Astrocyte of the hippocampus (primary cell): ENCODE measurements around the gene CSRNP2.

Experiments
- DNase-seq: peaks from one replicate; pipeline ENCODE4 v3.0.0; 2011; ENCODE audit warnings: low read depth, low spot score

The CSRNP2 gene

GRCh38 chr12:51077930-51078329, 5.5 kb downstream of the CSRNP2 start:
- DNase-seq = peak; percentile 79

GRCh38 chr12:51076236-51076930, 7.0 kb downstream of the CSRNP2 start:
- DNase-seq = no peak

GRCh38 chr12:51075390-51075789, 8.0 kb downstream of the CSRNP2 start:
- DNase-seq = no peak

- no peak for DNase-seq
These were observed 11.7 kb downstream of the CSRNP2 start for GRCh38 chr12:51071663-51072062.

- no peak for DNase-seq
These were observed 13.4 kb downstream of the CSRNP2 start for GRCh38 chr12:51070004-51070403.

- no peak for DNase-seq
These were observed 15.6 kb downstream of the CSRNP2 start for GRCh38 chr12:51067771-51068170.

GRCh38 chr12:51067229-51067628, 16.2 kb downstream of the CSRNP2 start:
- no peak for DNase-seq

- DNase-seq = no peak
These were observed 17.9 kb downstream of the CSRNP2 start for GRCh38 chr12:51065530-51065929.

- no peak for DNase-seq
These were observed 20.6 kb downstream of the CSRNP2 start for GRCh38 chr12:51062631-51063397.

- peak; percentile 27 for DNase-seq
These were observed 24.3 kb downstream of the CSRNP2 start for GRCh38 chr12:51059086-51059485.

GRCh38 chr12:51056242-51056641, 27.2 kb downstream of the CSRNP2 start:
- no peak for DNase-seq

- DNase-seq = no peak
These were observed 28.3 kb downstream of the CSRNP2 start for GRCh38 chr12:51055060-51055459.

- no peak for DNase-seq
These were observed 31.6 kb downstream of the CSRNP2 start for GRCh38 chr12:51051787-51052186.

GRCh38 chr12:51049525-51049924, 33.9 kb downstream of the CSRNP2 start:
- no peak for DNase-seq

- no peak for DNase-seq
These were observed 34.6 kb downstream of the CSRNP2 start for GRCh38 chr12:51048661-51049251.

- peak; percentile 98 for DNase-seq
These were observed 35.5 kb downstream of the CSRNP2 start, which contains the start of gene LETMD1 for GRCh38 chr12:51047655-51048540. TSS of gene LETMD1 (plus strand) at chr12:51048327. CDS start at chr12:51048357, 30 bp downstream.

GRCh38 chr12:51036279-51036678, 47.1 kb downstream of the CSRNP2 start:
- DNase-seq = no peak

- no peak for DNase-seq
These were observed 49.8 kb downstream of the CSRNP2 start for GRCh38 chr12:51033457-51034089.

- DNase-seq = no peak
These were observed 50.3 kb downstream of the CSRNP2 start for GRCh38 chr12:51033048-51033447.

- no peak for DNase-seq
These were observed 54.6 kb downstream of the CSRNP2 start for GRCh38 chr12:51028813-51029150.

- no peak for DNase-seq
These were observed 55.1 kb downstream of the CSRNP2 start for GRCh38 chr12:51028126-51028812.
